Measurements from ENCODE around the gene CCM2.

Gene CCM2

GRCh38 chr7:45013465-45013967, 13.5 kb downstream of the CCM2 start:
- Histone ChIP-seq H3K4me3 (ENCODE audit: severe bottlenecking) (no peak overlapping the region), H3K4me1 (ENCODE audit: insufficient read depth, poor library complexity, severe bottlenecking) (no peaks in the 10 kb centered on the region), H3K27me3 (ENCODE audit: insufficient read depth, poor library complexity, severe bottlenecking) (no peaks in the 10 kb centered on the region), H3K36me3 (ENCODE audit: low read depth) (peaks cover 32% of the 10 kb centered on the region), H3K9me3 (ENCODE audit: severe bottlenecking) (no peaks in the 10 kb centered on the region), H3K27ac (ENCODE audit: poor library complexity, severe bottlenecking) (no peak overlapping the region)
- TF ChIP-seq CTCF (IDR thresholded peaks at IDR 0.05; ENCODE audit: poor library complexity, severe bottlenecking) = no peak
- DNase-seq (ENCODE audit: low spot score) = no peak
- ATAC-seq (ENCODE audit: low read depth) = no peak

DNA sequence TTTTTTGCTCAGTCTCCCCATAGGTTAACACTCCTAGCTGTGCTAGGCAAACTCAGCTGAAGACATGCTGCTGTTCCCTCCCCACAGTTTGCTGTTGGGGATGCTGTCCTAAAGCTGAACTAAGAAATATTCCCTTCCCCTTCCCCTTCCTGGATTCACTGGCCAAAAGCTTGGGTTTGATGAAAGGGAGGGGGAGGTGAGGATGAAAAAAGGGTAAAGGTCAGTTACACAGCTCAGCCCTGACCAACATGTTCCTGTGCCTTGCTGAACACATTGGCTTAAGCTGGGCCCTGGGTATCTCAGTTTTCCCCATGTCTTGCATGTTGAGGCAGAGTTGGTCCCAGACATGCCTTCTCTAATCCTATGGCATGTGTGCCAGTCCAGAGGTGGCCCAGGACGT, 15.3 kb downstream of the CCM2 start:
- H3K4me1 ChIP-seq (ENCODE audit: insufficient read depth, poor library complexity, severe bottlenecking) = no peaks in the 10 kb centered on the region
- peaks cover 28% of the 10 kb centered on the region for H3K36me3 ChIP-seq (ENCODE audit: low read depth)
- H3K27ac ChIP-seq (ENCODE audit: poor library complexity, severe bottlenecking) = no peak overlapping the region
- H3K4me3 ChIP-seq (ENCODE audit: severe bottlenecking) = no peak overlapping the region
- DNase-seq (ENCODE audit: low spot score) = no peak
- no peaks in the 10 kb centered on the region for H3K9me3 ChIP-seq (ENCODE audit: severe bottlenecking)
- no peak for ATAC-seq (ENCODE audit: low read depth)
- no peaks in the 10 kb centered on the region for H3K27me3 ChIP-seq (ENCODE audit: insufficient read depth, poor library complexity, severe bottlenecking)
- TF ChIP-seq CTCF (IDR thresholded peaks at IDR 0.05; ENCODE audit: poor library complexity, severe bottlenecking) = no peak

GRCh38 chr7:45017253-45017652, 17.3 kb downstream of the CCM2 start:
- no peak for TF ChIP-seq CTCF (IDR thresholded peaks at IDR 0.05; ENCODE audit: poor library complexity, severe bottlenecking)
- H3K27ac ChIP-seq (ENCODE audit: poor library complexity, severe bottlenecking) = no peak overlapping the region
- no peaks in the 10 kb centered on the region for H3K9me3 ChIP-seq (ENCODE audit: severe bottlenecking)
- no peak overlapping the region for H3K4me3 ChIP-seq (ENCODE audit: severe bottlenecking)
- H3K36me3 ChIP-seq (ENCODE audit: low read depth) = peaks cover 11% of the 10 kb centered on the region; the same call in 1 of the 2 replicates
- ATAC-seq (ENCODE audit: low read depth) (no peak), DNase-seq (ENCODE audit: low spot score) (no peak)
- no peaks in the 10 kb centered on the region for H3K4me1 ChIP-seq (ENCODE audit: insufficient read depth, poor library complexity, severe bottlenecking)
- no peaks in the 10 kb centered on the region for H3K27me3 ChIP-seq (ENCODE audit: insufficient read depth, poor library complexity, severe bottlenecking)

GRCh38 chr7:45020915-45021314, 20.9 kb downstream of the CCM2 start:
- ATAC-seq (ENCODE audit: low read depth) = no peak
- Histone ChIP-seq H3K4me3 (ENCODE audit: severe bottlenecking) (no peak overlapping the region), H3K9me3 (ENCODE audit: severe bottlenecking) (no peaks in the 10 kb centered on the region), H3K27ac (ENCODE audit: poor library complexity, severe bottlenecking) (no peak overlapping the region), H3K36me3 (ENCODE audit: low read depth) (peaks cover under 1% of the 10 kb centered on the region; the same call in 1 of the 2 replicates), H3K4me1 (ENCODE audit: insufficient read depth, poor library complexity, severe bottlenecking) (no peaks in the 10 kb centered on the region), H3K27me3 (ENCODE audit: insufficient read depth, poor library complexity, severe bottlenecking) (no peaks in the 10 kb centered on the region)
- no peak for DNase-seq (ENCODE audit: low spot score)
- TF ChIP-seq CTCF (IDR thresholded peaks at IDR 0.05; ENCODE audit: poor library complexity, severe bottlenecking) = no peak

- H3K4me3 ChIP-seq (ENCODE audit: severe bottlenecking) = no peak overlapping the region
- H3K9me3 ChIP-seq (ENCODE audit: severe bottlenecking) = no peaks in the 10 kb centered on the region
- no peak for DNase-seq (ENCODE audit: low spot score)
- H3K36me3 ChIP-seq (ENCODE audit: low read depth) = no peaks in the 10 kb centered on the region; the same call in 1 of the 2 replicates
- no peak for ATAC-seq (ENCODE audit: low read depth)
- peaks cover under 1% of the 10 kb centered on the region for H3K4me1 ChIP-seq (ENCODE audit: insufficient read depth, poor library complexity, severe bottlenecking)
- H3K27ac ChIP-seq (ENCODE audit: poor library complexity, severe bottlenecking) = no peak overlapping the region
- no peak for TF ChIP-seq CTCF (IDR thresholded peaks at IDR 0.05; ENCODE audit: poor library complexity, severe bottlenecking)
- H3K27me3 ChIP-seq (ENCODE audit: insufficient read depth, poor library complexity, severe bottlenecking) = no peaks in the 10 kb centered on the region
Measured at GRCh38 chr7:45021604-45022296, 21.7 kb downstream of the CCM2 start.

Data from RWPE2 (cell line).